ENCODE results near the gene CD8B2. TPM values are rescaled to one million over a fixed set of nuclear protein-coding genes. Genes with fewer than 3 reads are reported as not detected.

Gene CD8B2
- total and polyA plus RNA-seq, 10 of the 15 experiments (the other 5 are each of a cell fraction or from before 2014, with no cell fraction given) = 0.05 to 0.08 TPM; not detected in 8

DNA sequence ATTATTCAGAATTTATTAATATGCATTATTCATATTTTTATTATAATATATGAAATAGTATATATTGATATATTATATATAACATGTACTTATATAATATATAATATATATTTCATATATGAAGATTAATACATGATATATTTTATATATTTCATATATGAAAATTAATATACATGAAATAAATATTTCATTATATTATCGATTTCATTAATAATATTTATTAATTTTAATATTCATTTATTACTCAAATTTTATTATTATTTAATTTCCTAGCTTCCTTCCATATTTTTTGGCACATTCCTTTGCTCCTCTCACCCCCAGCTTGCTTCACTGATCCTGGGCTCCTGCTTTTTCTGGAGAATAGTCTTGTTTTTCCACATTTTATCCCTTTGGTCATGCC is 29.7 kb downstream of the CD8B2 start:
- no peaks in the 10 kb centered on the region for H4K20me1 ChIP-seq (ENCODE audit: control insufficient read depth, insufficient read depth)
- BruUV-seq (replicated peaks) = no TSS peak
- POLR2A ChIA-PET = no interaction called here
- no peak overlapping the region for H3K4me2 ChIP-seq (ENCODE audit: control insufficient read depth, insufficient read depth)
- SMC1A ChIA-PET (ENCODE audit: uncharacterized antibody, unreplicated experiment) = no interaction called here
- FAIRE-seq (no peak), ATAC-seq (no peak), DNase-seq (ENCODE audit: low read depth, low spot score) (no peak)
- H3K9ac ChIP-seq (ENCODE audit: control insufficient read depth, insufficient read depth, low read length) = no peak overlapping the region
- WGBS (ENCODE audit: insufficient coverage, insufficient replicate concordance, low lambda C conversion rate, missing lambda C conversion rate) = 0% methylated on average over 1 of the region's 1 CpG
- no peak overlapping the region for H2AFZ ChIP-seq (ENCODE audit: control insufficient read depth, low read depth, low read length)
- no peaks in the 10 kb centered on the region for H3K27me3 ChIP-seq (replicated peaks in 1 of 2; ENCODE audit: control insufficient read depth in 2 of 2, insufficient read depth in 2 of 2, low read length in 1 of 2)
- H3K36me3 ChIP-seq (ENCODE audit: control insufficient read depth in 2 of 2, insufficient read depth in 2 of 2, low read length in 1 of 2) = no peaks in the 10 kb centered on the region
- no peaks in the 10 kb centered on the region for H3K9me3 ChIP-seq (replicated peaks; ENCODE audit: control insufficient read depth, insufficient read depth, low read length)
- H3K27ac ChIP-seq (ENCODE audit: control insufficient read depth, insufficient read depth) = no peak overlapping the region
- no peak overlapping the region for H3K4me3 ChIP-seq
- CTCF ChIA-PET = no interaction called here
- no peaks in the 10 kb centered on the region for H3K79me2 ChIP-seq (ENCODE audit: control insufficient read depth, insufficient read depth, low read length)
- intact Hi-C loops (cut with micrococcal nuclease; ENCODE audit: unreplicated experiment) (no loop called here), in situ Hi-C loops (cut with MboI) (no loop called here)
- RAD21 ChIA-PET (ENCODE audit: unreplicated experiment) = interaction anchor here (1.0 kb wide), 1 partner anchor 30 kb away, joined by 3 read pairs; no protein-coding TSS in a partner anchor
- TF ChIP-seq, protein P1, sequence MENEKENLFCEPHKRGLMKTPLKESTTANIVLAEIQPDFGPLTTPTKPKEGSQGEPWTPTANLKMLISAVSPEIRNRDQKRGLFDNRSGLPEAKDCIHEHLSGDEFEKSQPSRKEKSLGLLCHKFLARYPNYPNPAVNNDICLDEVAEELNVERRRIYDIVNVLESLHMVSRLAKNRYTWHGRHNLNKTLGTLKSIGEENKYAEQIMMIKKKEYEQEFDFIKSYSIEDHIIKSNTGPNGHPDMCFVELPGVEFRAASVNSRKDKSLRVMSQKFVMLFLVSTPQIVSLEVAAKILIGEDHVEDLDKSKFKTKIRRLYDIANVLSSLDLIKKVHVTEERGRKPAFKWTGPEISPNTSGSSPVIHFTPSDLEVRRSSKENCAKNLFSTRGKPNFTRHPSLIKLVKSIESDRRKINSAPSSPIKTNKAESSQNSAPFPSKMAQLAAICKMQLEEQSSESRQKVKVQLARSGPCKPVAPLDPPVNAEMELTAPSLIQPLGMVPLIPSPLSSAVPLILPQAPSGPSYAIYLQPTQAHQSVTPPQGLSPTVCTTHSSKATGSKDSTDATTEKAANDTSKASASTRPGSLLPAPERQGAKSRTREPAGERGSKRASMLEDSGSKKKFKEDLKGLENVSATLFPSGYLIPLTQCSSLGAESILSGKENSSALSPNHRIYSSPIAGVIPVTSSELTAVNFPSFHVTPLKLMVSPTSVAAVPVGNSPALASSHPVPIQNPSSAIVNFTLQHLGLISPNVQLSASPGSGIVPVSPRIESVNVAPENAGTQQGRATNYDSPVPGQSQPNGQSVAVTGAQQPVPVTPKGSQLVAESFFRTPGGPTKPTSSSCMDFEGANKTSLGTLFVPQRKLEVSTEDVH (IDR thresholded peaks at IDR 0.05; ENCODE audit: low read depth, partially characterized antibody) = no peak
- TF ChIP-seq HDAC6 (IDR thresholded peaks at IDR 0.05; ENCODE audit: unreplicated experiment) = no peak
- no peak for TF ChIP-seq SIX5 (IDR thresholded peaks at IDR 0.05; ENCODE audit: low read depth, low read length, severe bottlenecking)
- TF ChIP-seq HDAC2 (IDR thresholded peaks at IDR 0.05) = no peak
- no peaks in the 10 kb centered on the region for H3K4me1 ChIP-seq (ENCODE audit: control insufficient read depth, insufficient read depth, low read length)

DNA sequence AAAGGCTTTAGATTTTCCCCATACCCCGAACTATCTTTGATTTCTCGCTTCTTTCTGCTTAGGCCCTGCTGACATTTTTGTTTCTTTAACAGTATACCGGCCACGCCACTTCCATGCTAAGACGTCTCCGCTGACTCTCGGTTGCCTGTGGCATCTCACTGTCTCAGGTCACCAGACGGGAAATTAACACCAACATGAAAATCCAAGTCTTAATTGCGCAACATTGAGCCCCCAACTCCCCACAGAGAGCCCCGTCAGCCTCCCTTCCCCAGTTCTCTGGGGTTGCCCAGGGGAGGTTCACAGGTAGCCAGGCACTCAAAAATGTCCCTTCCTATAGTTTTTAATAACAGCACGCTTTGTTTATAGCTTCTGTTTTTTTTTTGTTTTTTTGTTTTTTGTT is 30.2 kb downstream of the CD8B2 start:
- no peaks in the 10 kb centered on the region for H3K9me3 ChIP-seq (replicated peaks; ENCODE audit: control insufficient read depth, insufficient read depth, low read length)
- H3K79me2 ChIP-seq (ENCODE audit: control insufficient read depth, insufficient read depth, low read length) = no peaks in the 10 kb centered on the region
- H3K4me2 ChIP-seq (ENCODE audit: control insufficient read depth, insufficient read depth) = no peak overlapping the region
- CTCF ChIA-PET = no interaction called here
- no peaks in the 10 kb centered on the region for H3K27me3 ChIP-seq (replicated peaks in 1 of 2; ENCODE audit: control insufficient read depth in 2 of 2, insufficient read depth in 2 of 2, low read length in 1 of 2)
- SMC1A ChIA-PET (ENCODE audit: uncharacterized antibody, unreplicated experiment) = no interaction called here
- 31% methylated on average over 11 of the region's 11 CpGs for WGBS (ENCODE audit: insufficient coverage, insufficient replicate concordance, low lambda C conversion rate, missing lambda C conversion rate)
- BruUV-seq (replicated peaks) = no TSS peak
- H3K4me3 ChIP-seq = no peak overlapping the region
- FAIRE-seq (no peak), ATAC-seq (no peak), DNase-seq (ENCODE audit: low read depth, low spot score) (no peak)
- no peak overlapping the region for H3K9ac ChIP-seq (ENCODE audit: control insufficient read depth, insufficient read depth, low read length)
- no peak overlapping the region for H3K27ac ChIP-seq (ENCODE audit: control insufficient read depth, insufficient read depth)
- H3K4me1 ChIP-seq (ENCODE audit: control insufficient read depth, insufficient read depth, low read length) = no peaks in the 10 kb centered on the region
- in situ Hi-C loops (cut with MboI) = no loop called here
- RAD21 ChIA-PET (ENCODE audit: unreplicated experiment) = interaction anchor here (1.0 kb wide), 1 partner anchor 29 kb away, joined by 3 read pairs; no protein-coding TSS in a partner anchor
- intact Hi-C loops (cut with micrococcal nuclease; ENCODE audit: unreplicated experiment) = no loop called here
- no peaks in the 10 kb centered on the region for H3K36me3 ChIP-seq (ENCODE audit: control insufficient read depth in 2 of 2, insufficient read depth in 2 of 2, low read length in 1 of 2)
- POLR2A ChIA-PET = no interaction called here
- no peak overlapping the region for H2AFZ ChIP-seq (ENCODE audit: control insufficient read depth, low read depth, low read length)
- TF ChIP-seq POLR2AphosphoS5 (IDR thresholded peaks at IDR 0.05; ENCODE audit: low read length) (no peak), STAT1 (conservative IDR thresholded peaks at IDR 0.05) (no peak), ZNF217 (IDR thresholded peaks at IDR 0.05) (no peak)
- no peaks in the 10 kb centered on the region for H4K20me1 ChIP-seq (ENCODE audit: control insufficient read depth, insufficient read depth)

All from GM12878 (cell line).